Muscle of back (tissue), 13 donors: ENCODE results near the gene CALCOCO1. TPM values are rescaled to one million over a fixed set of nuclear protein-coding genes. Genes with fewer than 3 reads are reported as not detected.
"Not testable (repeated sequence)": the region's sequence is repeated elsewhere in the genome, so short reads cannot be mapped to it uniquely, and the experiment has no call there.

ENCODE experiments used
- DNase-seq, 3 donors: peaks; one replicate each; pipeline versions ENCODE4 v3.0.0 to v3.0.0-alpha.2; 2013
- long read RNA-seq, 9 donors: transcript quantifications; one replicate each; lab custom pipeline, GENCODE V29; 2026
- polyA plus RNA-seq, 10 donors: library from polyadenylated mRNA; unstranded; fragments of 120-200 nt; gene quantifications; one replicate each; pipeline ENCODE4 v1.2.1, GENCODE V29; 2013; ENCODE audit not compliant: insufficient read length in 10 of 10

CALCOCO1 gene
- polyA plus RNA-seq = 10 to 100 TPM; 63.6 to 99.1 (median 79.6) TPM
- long read RNA-seq, donor 1, transcript CALCOCO1-218 (15 exons, 2,291 nt) = major isoform, 7 of 40 reads
- long read RNA-seq, donor 1, partial matches to known transcripts = 32 of 40 reads
- long read RNA-seq, donor 1, other reads (novel, unspliced or antisense) = 0 of 40 reads
- long read RNA-seq, donor 2, partial matches to known transcripts = 7 of 12 reads
- long read RNA-seq, donor 2, other reads (novel, unspliced or antisense) = 0 of 12 reads
- long read RNA-seq, donor 3 = 0 reads
- long read RNA-seq, donor 4, partial matches to known transcripts = 5 of 7 reads
- long read RNA-seq, donor 4, other reads (novel, unspliced or antisense) = 0 of 7 reads
- long read RNA-seq, donor 5, partial matches to known transcripts = 11 of 16 reads
- long read RNA-seq, donor 5, other reads (novel, unspliced or antisense) = 0 of 16 reads
- long read RNA-seq, donor 6, transcript CALCOCO1-218 (15 exons, 2,291 nt) = major isoform, 6 of 14 reads
- long read RNA-seq, donor 6, partial matches to known transcripts = 6 of 14 reads
- long read RNA-seq, donor 6, other reads (novel, unspliced or antisense) = 0 of 14 reads
- long read RNA-seq, donor 7, partial matches to known transcripts = 39 of 41 reads
- long read RNA-seq, donor 7, other reads (novel, unspliced or antisense) = 0 of 41 reads
- long read RNA-seq, donor 8, partial matches to known transcripts = 0 of 1 reads
- long read RNA-seq, donor 8, other reads (novel, unspliced or antisense) = 0 of 1 reads
- long read RNA-seq, donor 9, partial matches to known transcripts = 5 of 6 reads
- long read RNA-seq, donor 9, other reads (novel, unspliced or antisense) = 0 of 6 reads

GRCh38 chr12:53727310-53728041 lies at the start of gene CALCOCO1:
TSS of gene CALCOCO1 (minus strand) at chr12:53727452. CDS start at chr12:53725242, 2,210 bp downstream.
- DNase-seq = peak; percentile 99 to 100 (median 99)

GRCh38 chr12:53776872-53777271 lies 49.6 kb upstream of the CALCOCO1 start:
- no peak for DNase-seq

GRCh38 chr12:53775478-53776145 lies 48.4 kb upstream of the CALCOCO1 start:
- peak; percentile 52 to 88 (median 67) for DNase-seq

- peak in 1 of 3 donors; percentile 87 for DNase-seq
Measured at GRCh38 chr12:53770281-53770680, 43.0 kb upstream of the CALCOCO1 start.

GRCh38 chr12:53768976-53769375 lies 41.7 kb upstream of the CALCOCO1 start:
- DNase-seq = no peak

GRCh38 chr12:53766881-53767280 lies 39.6 kb upstream of the CALCOCO1 start:
- DNase-seq = no peak

- no peak for DNase-seq
Measured at GRCh38 chr12:53765891-53766290, 38.6 kb upstream of the CALCOCO1 start.

- DNase-seq = no peak
Measured at GRCh38 chr12:53764615-53765014, 37.4 kb upstream of the CALCOCO1 start.

GRCh38 chr12:53762793-53763192 lies 35.5 kb upstream of the CALCOCO1 start:
- DNase-seq = not testable (repeated sequence)

GRCh38 chr12:53761306-53761705 lies 34.1 kb upstream of the CALCOCO1 start:
- DNase-seq = no peak

- DNase-seq = no peak
Measured at GRCh38 chr12:53759261-53759660, 32.0 kb upstream of the CALCOCO1 start.

- no peak for DNase-seq
Measured at GRCh38 chr12:53758730-53759103, 31.5 kb upstream of the CALCOCO1 start.

GRCh38 chr12:53758081-53758729 lies 31.0 kb upstream of the CALCOCO1 start:
- no peak for DNase-seq

GRCh38 chr12:53757101-53757770 lies 30.0 kb upstream of the CALCOCO1 start:
- DNase-seq = peak; percentile 28 to 84 (median 62)

GRCh38 chr12:53756300-53757100 lies 29.2 kb upstream of the CALCOCO1 start:
- DNase-seq = no peak

- DNase-seq = no peak
Measured at GRCh38 chr12:53755893-53756292, 28.6 kb upstream of the CALCOCO1 start.

GRCh38 chr12:53755451-53755891 lies 28.2 kb upstream of the CALCOCO1 start:
- DNase-seq = no peak

- peak in 1 of 3 donors; percentile 68 for DNase-seq
Measured at GRCh38 chr12:53754633-53755264, 27.5 kb upstream of the CALCOCO1 start.

- no peak for DNase-seq
Measured at GRCh38 chr12:53754188-53754585, 26.9 kb upstream of the CALCOCO1 start.
